GM21360 (cell line): ENCODE data around the gene LNX2.

Experiments used
- ATAC-seq: cut with Tn5 transposase; IDR thresholded peaks from one replicate; pipeline ENCODE4 v1.9.1; 2021; ENCODE audit warnings: mild to moderate bottlenecking, moderate library complexity; ENCODE audit not compliant: unreplicated experiment

LNX2 gene

DNA sequence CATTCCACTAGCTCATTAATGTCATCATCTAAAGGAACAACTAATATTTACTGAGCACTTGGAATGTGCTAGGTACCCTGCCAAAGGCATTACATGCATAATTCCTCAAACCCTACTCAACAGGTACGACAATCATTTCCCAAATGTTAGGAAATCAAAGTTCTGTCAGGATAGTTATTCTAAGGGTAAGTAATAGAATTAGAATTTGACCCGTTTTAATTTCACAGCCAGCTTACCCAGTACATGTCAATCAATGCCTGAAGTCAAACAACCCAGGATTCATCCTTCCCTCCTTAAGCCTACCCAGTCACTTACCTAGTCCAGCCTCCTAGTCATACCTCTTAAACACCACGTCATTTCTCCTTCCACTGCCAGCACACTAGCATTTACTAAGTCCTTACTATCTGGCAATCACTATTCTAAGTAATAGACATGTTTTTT lies 2.4 kb downstream of the LNX2 start:
- ATAC-seq = no peak

DNA sequence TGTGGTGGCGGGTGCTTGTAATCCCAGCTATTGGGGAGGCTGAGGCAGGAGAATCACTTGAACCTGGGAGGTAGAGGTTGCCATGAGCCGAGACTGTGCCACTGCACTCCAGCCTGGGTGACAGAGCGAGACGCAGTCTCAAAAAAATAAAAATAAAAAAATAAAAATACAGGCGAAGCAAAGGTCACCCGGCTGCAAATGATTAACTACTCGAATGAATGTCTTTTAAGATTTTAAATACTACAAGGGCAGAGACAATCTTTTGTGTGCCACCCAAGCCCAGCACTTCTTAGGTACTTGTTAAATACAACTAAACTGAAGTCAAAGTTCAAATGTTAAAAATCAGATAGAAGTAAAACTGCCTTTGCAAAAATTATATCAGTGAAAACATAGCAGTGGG lies 6.7 kb downstream of the LNX2 start:
- ATAC-seq = no peak

DNA sequence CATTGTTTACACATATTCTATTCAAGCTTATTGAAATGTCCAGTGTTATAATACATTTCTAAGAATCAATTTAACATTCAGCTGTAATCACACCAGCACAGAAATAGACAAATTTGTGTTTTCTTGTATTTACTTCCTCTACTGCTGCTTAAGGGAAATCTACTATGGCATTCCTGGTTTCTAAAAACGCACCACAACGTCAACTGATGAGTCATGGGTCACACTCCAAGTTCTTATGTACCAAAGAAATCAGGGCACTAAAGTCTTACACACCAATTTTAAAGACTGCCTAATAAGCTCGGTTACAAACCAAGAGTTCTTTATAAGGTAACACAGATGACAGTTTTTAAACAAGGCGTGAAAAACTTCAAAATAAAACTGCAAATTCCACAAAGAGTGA lies 13.2 kb downstream of the LNX2 start:
- no peak for ATAC-seq

DNA sequence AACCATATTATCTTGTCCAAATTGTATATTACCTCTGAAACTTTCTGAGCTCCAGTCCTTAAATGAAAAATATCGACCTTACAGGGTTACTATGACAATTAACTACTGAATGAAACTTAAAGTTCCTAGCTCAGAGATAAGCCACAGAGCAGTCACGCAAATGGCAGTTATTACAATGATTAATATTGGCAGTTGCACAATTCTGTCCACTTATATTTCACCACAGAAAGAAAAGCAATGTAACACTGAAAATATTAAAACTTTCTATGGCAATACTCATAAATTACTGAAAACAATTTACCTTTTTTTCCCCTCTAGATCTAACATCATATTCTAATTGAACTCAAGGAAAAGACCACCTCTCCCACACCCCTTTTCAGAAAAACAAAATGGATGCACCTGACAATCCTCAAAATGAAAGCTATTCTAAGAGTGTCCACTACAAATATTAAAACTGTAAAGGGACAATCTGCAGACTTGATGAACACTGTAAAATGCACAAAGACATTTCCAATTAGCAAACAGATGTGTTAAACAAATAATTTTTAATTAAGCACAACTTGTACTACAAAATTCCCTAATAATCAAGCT lies 14.6 kb downstream of the LNX2 start:
- ATAC-seq = no peak

DNA sequence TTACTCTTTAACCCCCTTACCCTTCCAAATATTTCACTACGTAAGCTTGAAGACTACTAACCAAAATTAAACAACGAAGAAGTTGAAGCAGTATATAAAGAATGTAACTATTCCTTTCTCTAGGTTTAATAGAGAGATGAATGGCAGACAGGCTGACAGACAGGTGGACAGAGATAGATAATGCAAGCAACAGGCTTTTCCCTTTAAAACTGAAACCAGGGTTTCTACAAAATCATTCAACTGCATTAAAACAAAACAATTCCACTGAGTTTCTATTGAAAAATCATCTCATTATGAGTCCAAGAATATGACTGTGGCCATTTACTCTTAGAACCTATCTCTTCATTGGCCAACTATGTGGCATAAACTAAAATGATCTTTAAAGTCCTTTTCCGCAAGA lies 15.2 kb downstream of the LNX2 start:
- ATAC-seq = no peak

DNA sequence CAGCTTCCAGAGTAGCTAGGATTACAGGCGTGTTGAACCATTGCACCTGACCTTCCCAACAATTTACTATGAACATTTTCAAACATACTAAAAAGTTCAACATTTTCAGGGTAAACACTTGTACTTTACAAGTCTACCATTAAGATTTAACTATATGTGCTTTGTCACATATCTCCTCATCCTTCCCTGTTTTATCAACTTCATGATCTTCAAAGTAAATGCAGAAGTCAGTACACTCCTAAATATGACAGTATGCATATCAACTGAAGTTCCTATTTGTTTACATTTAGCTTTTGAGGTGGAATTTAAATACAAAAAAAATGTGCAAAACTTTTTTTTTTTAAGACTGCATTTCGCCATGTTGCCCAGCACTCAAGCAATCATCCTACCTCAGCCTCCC lies 18.5 kb downstream of the LNX2 start:
- ATAC-seq = no peak

DNA sequence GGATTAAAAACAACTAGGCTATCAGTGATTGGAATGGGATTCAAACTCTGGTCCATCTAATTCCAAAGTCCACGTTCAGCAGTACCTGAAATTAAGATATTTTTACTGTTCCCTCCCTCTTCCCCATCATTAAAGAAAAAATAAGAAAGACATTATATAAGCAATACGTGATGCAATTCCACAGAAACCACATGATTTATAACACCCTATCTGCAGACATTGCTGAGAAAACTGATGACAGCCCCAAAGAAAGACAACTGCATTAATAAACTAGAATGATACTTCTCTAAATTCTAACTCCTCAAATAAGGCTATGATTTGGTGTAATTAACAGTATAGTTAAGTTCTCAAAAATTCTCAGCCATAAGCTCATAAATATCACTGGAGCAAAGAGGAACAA lies 19.1 kb downstream of the LNX2 start:
- ATAC-seq = no peak

DNA sequence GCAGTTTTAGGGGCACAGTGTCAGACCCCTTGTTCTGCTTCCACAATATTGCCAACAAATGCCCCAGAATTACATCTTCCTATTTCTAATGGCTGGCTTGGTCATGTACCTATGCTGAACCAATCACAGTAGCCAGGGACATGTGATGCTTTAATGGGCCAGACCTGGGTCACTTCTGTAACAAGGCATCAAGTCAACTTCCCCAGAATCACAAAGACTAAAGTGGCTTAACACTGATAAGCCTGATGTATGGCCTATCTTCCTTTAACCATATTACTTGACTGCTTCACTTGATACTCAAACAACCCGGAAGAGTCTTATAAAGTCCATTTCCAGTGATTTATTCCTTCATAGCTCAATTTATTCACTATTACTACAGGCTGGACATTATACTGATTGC lies 19.6 kb downstream of the LNX2 start:
- no peak for ATAC-seq

DNA sequence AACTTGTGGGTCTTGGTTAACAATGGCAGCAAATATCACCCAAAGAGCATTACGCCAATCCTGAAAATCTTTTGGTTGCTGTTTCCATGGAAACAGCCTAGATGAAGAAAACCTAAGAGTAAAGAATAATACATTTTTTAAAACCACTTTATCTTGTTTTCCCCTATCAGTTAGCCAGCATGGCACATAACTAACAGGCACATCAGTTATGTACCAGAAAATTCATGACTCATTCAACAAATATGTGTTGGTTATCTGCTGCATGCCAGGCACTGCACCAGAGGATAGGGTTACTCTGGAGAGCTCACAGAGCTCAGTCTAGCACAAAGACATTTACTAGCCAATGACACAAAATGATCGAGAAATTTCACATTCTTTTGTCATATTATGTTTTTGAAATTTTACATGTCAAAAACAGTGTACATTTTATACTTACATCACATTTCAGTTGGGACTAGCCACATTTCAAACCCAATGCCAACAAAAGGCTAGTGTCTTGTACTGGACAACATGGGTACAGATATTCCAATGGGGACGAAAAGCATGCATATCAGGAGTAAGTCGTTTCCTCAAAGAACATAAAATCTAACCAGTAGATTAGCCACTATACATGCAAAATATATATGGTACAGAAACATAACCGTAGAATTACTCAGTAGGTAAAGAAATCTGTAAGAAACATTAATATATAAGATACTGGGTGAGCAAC lies 20.3 kb downstream of the LNX2 start:
- no peak for ATAC-seq

DNA sequence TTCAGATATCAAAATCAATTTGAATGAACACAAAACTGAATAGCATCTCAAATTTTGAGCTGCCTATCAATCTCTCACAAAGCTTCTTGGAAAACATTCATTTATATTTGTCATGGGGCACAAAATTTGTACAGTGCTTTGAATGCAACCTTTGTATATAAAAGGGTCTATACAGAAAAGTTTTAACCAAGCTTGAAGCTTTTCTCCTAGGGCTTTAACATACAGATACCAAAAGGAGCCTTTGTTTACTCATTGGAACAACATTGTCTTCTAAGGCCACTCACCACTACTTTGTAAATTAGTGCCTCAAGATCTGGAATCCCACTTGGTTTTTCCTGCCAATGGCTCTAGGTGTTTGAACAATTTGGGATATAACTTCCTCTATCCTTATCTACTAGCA lies 21.2 kb downstream of the LNX2 start:
- no peak for ATAC-seq

DNA sequence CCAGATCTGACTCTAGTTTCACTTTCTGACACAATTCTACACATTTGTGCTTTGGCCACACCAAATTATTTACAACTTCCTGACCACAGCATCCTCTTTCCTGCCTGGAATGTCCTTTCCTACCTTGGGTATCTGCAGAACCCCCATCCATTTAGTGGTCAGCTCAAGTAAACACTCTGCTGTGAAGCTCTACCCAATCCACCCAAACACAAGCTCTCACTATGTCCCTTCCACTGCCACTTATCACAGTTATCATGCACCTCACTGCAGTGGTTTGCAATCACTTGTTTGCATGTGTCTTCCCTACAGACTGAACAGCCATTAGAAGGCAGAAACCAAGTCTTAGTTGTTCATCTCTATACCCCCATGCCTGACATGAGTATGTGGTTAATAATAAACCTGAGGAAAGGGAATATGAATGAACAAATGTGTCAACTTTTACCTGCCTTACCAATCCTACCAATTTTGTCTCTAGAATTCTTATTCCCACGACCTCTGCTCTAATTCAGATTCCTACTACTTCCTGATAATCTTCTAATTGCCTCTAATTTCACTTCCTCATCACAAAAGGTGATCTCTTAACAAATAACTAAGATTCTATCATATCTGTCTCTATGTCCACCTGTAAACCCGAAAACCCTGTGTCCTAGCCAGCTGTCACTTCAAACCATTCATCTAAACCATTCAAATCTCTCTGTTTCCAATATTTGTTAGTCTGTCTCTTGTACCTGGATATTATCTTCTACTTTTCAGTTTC lies 25.1 kb downstream of the LNX2 start:
- no peak for ATAC-seq

DNA sequence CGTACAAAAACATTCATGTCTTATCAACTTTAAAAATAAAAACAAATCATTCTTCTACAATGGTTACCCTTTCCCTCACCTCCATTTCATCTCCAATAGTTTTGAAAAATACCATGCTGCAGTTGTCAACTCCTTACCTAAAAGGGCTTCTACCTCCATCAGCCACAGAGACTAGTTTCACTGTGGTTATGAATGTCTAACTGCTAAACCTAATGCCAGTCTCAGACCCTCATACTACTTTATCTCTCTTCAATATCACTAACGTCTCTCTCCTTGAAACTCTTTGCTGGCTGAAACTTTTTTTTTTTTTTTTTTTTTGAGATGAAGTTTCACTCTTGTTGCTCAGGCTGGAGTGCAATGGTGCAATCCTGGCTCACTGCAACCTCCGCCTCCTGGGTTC lies 27.1 kb downstream of the LNX2 start:
- no peak for ATAC-seq

DNA sequence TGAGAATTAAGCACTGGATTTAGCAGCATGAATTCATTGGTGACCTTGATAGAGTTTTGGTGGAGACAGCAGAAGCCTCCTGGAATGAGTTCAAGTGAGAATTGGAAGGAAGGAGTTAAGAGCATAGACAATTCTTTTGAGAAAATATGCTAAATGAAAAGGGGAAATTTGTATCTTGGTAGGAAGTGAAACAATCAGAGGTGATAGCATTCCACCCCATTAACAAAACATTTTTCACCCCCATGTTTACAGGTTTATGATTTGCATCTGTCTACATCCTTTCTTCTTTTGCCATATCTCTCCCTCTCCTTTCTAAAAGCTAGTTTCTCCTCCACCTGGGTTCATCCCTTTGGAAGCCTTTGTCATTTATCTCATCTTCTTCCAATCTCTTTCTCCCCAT lies 27.5 kb downstream of the LNX2 start:
- no peak for ATAC-seq

DNA sequence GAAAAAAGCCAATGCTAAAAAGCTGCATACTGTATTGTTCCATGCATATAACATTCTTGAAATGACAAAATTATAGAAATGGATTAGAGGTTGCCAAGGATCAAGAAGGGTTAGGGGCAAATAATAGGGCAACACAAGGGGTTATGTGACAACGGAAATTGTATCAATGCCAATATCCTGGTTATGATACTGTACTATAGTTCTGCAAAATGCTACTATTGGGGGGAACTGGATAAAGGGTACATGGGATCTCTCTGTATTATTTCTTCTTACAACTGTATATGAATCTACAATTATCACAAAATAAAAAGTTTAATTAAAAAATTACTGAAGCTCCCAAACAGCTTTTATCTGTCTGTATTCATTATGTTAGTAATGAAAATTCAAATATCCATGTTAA lies 31.9 kb downstream of the LNX2 start:
- ATAC-seq = no peak

DNA sequence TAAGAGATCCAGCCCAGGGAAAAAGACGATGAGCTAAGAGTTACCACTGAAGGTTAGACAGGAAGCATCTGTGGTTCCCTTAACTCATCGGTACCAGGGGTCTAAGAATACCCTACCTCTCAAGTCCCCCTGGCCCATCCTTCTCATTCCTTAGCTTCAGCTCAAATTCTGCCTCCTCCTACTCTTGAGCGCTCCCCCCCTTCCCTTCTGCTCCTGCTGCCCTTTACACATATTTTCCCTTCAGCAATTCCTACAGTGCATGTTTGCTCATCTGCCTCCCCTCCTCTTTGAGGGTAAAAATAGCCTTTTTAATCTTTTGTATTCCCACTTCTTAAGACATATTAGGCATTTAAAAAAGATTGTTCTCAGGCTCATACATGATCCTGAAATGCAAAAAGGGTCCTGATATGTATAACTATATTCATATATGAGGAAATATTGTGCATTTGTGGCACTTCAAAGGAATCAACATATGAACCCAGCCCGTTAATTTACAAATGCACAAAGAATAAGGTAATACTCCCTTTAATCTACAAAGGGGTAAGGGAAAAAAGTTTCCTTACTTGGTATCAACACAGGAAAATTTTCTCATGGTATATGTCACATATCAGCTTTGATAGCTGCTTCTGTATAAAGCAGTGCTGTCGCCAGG lies 33.1 kb downstream of the LNX2 start:
- ATAC-seq = no peak

DNA sequence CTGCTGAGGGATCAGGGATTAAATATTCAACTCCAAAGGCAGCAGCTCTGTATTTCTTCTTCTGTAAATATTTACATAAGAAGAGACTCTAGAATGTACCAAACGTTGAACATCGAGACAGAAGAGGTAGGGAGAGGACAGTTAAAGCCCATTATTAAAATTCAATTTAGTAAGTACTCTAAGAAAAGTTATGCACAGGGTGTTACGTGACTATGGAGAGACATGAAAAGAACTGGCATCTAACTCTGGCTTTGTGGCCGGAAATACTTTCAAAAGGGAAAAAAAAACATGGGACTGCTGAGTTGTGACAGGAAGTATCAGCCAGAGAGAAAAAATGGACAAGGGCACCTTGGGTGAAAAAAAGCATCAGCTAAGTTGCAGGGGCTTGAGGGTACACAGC lies 36.7 kb downstream of the LNX2 start:
- no peak for ATAC-seq

DNA sequence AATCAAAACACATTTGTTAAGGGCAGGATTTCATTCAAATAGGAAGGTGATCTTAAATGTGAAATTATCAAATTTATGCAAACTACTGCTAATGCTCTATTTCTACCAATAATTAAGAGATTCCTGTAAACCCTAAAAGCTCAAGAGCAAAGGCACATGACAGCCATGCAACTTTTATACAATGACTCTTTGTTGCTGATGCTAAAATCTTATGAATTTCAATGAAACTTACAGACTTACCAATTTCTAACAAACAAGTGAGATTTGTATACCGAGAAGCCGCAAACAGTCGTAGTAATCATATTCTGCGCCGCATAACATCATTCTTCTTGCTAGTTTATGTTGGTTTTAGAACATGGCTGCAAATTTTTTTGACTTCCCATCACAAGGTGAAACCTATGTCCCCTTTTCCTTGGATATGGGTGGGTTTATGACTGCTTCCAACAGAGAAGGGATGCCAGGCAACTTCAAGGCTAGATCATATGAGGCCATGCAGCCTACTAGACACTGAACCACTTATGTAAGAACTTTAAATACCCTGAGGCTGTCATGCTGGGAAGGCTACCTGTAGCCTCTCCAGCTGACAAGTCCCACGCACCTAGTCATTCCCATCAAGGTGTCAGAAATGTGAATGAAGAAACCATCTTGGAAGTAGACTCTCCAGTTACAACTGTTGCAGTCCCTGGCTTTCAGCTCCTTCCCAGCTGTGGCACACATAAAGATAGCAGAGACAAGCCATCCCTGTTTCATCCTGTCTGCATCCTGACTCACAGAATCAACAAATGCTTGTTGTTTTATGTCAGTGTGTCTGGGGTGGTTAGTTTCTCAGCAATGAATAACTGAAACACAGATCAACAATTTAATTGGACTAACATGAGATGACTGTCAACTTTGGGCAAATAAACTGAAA lies 42.0 kb downstream of the LNX2 start:
- no peak for ATAC-seq

DNA sequence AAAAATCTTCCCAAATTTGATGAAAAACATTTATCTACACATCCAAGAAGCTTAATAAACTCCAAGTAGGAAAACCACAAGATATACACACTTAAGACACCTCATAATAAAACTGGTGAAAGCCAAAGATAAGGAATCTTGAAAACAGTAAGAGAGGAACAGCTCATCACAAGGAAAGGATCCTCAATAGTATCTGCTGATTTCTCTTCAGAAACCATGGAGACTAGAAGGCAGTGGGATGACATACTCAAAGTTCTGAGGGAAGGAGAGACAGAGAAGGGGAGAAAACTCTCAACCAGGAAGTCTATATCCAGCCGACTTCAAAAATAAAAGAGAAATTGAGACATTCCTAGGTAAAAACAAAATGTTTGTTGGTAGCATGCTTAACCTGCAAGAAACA lies 45.7 kb downstream of the LNX2 start:
- ATAC-seq = no peak

DNA sequence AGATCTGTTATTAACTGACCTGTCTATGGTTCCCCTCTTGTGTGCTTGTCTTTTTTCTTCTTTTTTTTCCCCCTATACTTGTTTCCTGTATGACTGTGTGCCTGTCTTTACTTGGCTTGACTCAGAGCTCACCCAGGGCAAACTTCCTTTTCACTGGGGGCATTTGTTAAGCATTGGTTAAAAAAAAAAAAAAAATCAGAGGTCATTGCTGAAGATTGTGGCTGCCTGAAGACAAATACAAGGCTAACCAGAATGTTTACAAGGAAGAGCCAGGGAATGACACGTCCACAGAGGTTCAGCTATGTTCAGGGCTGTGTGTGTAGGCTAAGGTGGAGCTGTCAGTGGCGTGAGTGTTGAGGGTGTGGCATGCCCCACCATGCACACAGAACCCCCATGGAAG lies 47.1 kb downstream of the LNX2 start:
- no peak for ATAC-seq

DNA sequence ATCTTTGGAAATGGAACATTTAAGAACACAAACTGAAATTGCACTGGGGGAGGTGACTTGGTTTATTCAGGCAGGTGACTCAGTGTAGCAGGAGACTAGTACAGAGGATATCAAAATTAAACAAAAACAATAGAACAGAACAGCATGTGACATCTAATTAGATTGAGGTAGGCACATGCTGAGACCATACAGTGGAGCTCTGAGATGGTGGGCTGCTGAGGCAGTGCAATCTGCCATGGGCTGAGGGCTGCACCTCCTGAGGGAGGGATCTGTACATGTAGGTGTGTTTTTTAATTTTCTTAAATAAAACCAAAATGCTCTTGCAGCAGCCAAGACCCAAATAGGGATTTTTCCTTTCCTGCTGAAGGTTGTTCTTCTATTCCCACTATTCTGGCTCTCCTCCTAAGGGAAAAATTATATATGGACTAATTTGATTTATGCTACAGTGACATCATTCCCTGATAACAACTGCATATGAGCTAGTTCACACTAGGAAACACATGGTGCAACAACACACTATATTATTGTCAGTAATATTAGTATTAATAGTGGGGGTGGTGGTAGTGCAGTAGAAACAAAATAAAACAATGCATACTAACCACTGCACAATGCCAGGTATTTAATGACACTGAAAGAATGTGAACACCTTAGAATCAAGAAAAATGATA lies 48.0 kb downstream of the LNX2 start:
- ATAC-seq = no peak
